H9 (cell line): ENCODE data around the gene CKS1B. TPM values are rescaled to one million over a fixed set of nuclear protein-coding genes. Genes with fewer than 3 reads are reported as not detected.
"Not testable (repeated sequence)": the region's sequence is repeated elsewhere in the genome, so short reads cannot be mapped to it uniquely, and the experiment has no call there.

ENCODE experiments used
- DNase-seq: peaks from one replicate; pipeline ENCODE4 v3.0.0-alpha.2; 2017
- H2AFZ ChIP-seq: one replicate; pipeline ENCODE4 v1.6.1; 2013; ENCODE audit warnings: mild to moderate bottlenecking, low read length, control low read depth, moderate library complexity
- H2AK5ac ChIP-seq: 2 replicates; pipeline ENCODE4 v1.6.1; 2013; ENCODE audit warnings: low read length, control low read depth, mixed read lengths; ENCODE audit not compliant: insufficient read length
- H2BK120ac ChIP-seq: one replicate; pipeline ENCODE4 v1.6.1; 2013; ENCODE audit warnings: low read depth, mild to moderate bottlenecking, low read length, control low read depth, inconsistent platforms; ENCODE audit not compliant: poor library complexity, severe bottlenecking
- H2BK12ac ChIP-seq: 2 replicates; pipeline ENCODE4 v1.6.1; 2013; ENCODE audit warnings: low read length, control low read depth, mixed read lengths, low read depth; ENCODE audit not compliant: insufficient read length
- H2BK15ac ChIP-seq: 2 replicates; pipeline ENCODE4 v1.6.1; 2013; ENCODE audit warnings: low read depth, low read length, control low read depth
- H2BK20ac ChIP-seq: one replicate; pipeline ENCODE4 v1.6.1; 2013; ENCODE audit warnings: low read depth, mild to moderate bottlenecking, low read length, control low read depth, inconsistent platforms; ENCODE audit not compliant: poor library complexity, severe bottlenecking
- H2BK5ac ChIP-seq: 2 replicates; pipeline ENCODE4 v1.6.1; 2013; ENCODE audit warnings: low read length, control low read depth, mixed read lengths; ENCODE audit not compliant: insufficient read length
- H3K14ac ChIP-seq: 2 replicates; pipeline ENCODE4 v1.6.1; 2013; ENCODE audit warnings: low read length, control low read depth; ENCODE audit not compliant: insufficient read depth
- H3K18ac ChIP-seq: 2 replicates; pipeline ENCODE4 v1.6.1; 2013; ENCODE audit warnings: low read depth, mild to moderate bottlenecking, mixed read lengths, low read length, control low read depth; ENCODE audit not compliant: insufficient read length
- H3K23ac ChIP-seq: 2 replicates; pipeline ENCODE4 v1.6.1; 2013; ENCODE audit warnings: low read length, control low read depth, mixed read lengths, low read depth; ENCODE audit not compliant: insufficient read length
- H3K23me2 ChIP-seq: 2 replicates; pipeline ENCODE4 v1.6.1; 2013; ENCODE audit warnings: low read depth, mild to moderate bottlenecking, mixed read lengths, low read length, control low read depth; ENCODE audit not compliant: insufficient read length, poor library complexity, severe bottlenecking
- H3K27ac ChIP-seq: 2 replicates; pipeline ENCODE4 v1.5.1; 2013; ENCODE audit warnings: low read length, control low read depth, mixed read lengths, low read depth; ENCODE audit not compliant: insufficient read length
- H3K27me3 ChIP-seq: 2 replicates; pipeline ENCODE4 v1.6.1; 2013; ENCODE audit warnings: low read length, control low read depth, inconsistent platforms; ENCODE audit not compliant: insufficient read depth
- H3K4ac ChIP-seq: 2 replicates; pipeline ENCODE4 v1.6.1; 2013; ENCODE audit warnings: low read depth, mild to moderate bottlenecking, control low read depth, inconsistent platforms, low read length, moderate library complexity
- H3K4me1 ChIP-seq: 2 replicates; pipeline ENCODE4 v1.6.1; 2013; ENCODE audit warnings: low read length, control low read depth, inconsistent platforms; ENCODE audit not compliant: insufficient read depth
- H3K4me2 ChIP-seq: 2 replicates; pipeline ENCODE4 v1.6.1; 2013; ENCODE audit warnings: low read length, control low read depth, mixed read lengths; ENCODE audit not compliant: insufficient read length, insufficient read depth
- H3K56ac ChIP-seq: 2 replicates; pipeline ENCODE4 v1.6.1; 2013; ENCODE audit warnings: low read depth, mild to moderate bottlenecking, mixed read lengths, low read length, control low read depth; ENCODE audit not compliant: insufficient read length
- H3K79me1 ChIP-seq: 2 replicates; pipeline ENCODE4 v1.6.1; 2013; ENCODE audit warnings: low read depth, mild to moderate bottlenecking, moderate library complexity, low read length, control low read depth, inconsistent platforms; ENCODE audit not compliant: insufficient read depth, poor library complexity, severe bottlenecking
- H3K79me2 ChIP-seq: 2 replicates; pipeline ENCODE4 v1.6.1; 2013; ENCODE audit warnings: low read length, control low read depth, inconsistent platforms; ENCODE audit not compliant: insufficient read depth
- H3K9ac ChIP-seq: 2 replicates; pipeline ENCODE4 v1.6.1; 2013; ENCODE audit warnings: low read length, control low read depth, mixed read lengths; ENCODE audit not compliant: insufficient read length; ENCODE audit errors: extremely low read depth
- H3K9me3 ChIP-seq: one replicate; pipeline ENCODE4 v1.6.1; 2013; ENCODE audit warnings: low read depth, low read length, inconsistent platforms; ENCODE audit not compliant: control insufficient read depth
- H3T11ph ChIP-seq: one replicate; pipeline ENCODE4 v1.6.1; 2013; ENCODE audit warnings: mild to moderate bottlenecking, low read length, control low read depth, inconsistent platforms
- H4K20me1 ChIP-seq: one replicate; pipeline ENCODE4 v1.6.1; 2013; ENCODE audit not compliant: control insufficient read depth, insufficient read length, insufficient read depth
- H4K5ac ChIP-seq: 2 replicates; pipeline ENCODE4 v1.6.1; 2013; ENCODE audit warnings: low read depth, mild to moderate bottlenecking, mixed read lengths, low read length, control low read depth; ENCODE audit not compliant: insufficient read length
- H4K8ac ChIP-seq: replicated peaks from 2 replicates; pipeline ENCODE4 v1.6.1; 2013; ENCODE audit warnings: low read length, control low read depth, mixed read lengths, low read depth; ENCODE audit not compliant: insufficient read length
- H4K91ac ChIP-seq: 2 replicates; pipeline ENCODE4 v1.6.1; 2013; ENCODE audit warnings: low read depth, mild to moderate bottlenecking, moderate library complexity, mixed read lengths, low read length, control low read depth; ENCODE audit not compliant: insufficient read length
- H3K27ac Mint-ChIP-seq, 3 experiments: 2 replicates in 2 of 3; 3 replicates in 1 of 3; pipeline ENCODE4 v1.8.0; 2020 to 2021; ENCODE audit warnings: mixed read lengths in 3 of 3, mild to moderate bottlenecking in 1 of 3, moderate library complexity in 1 of 3
- H3K27me3 Mint-ChIP-seq: 2 replicates; pipeline ENCODE4 v1.8.0; 2021; ENCODE audit warnings: low read depth, mild to moderate bottlenecking, moderate library complexity, mixed read lengths
- H3K36me3 Mint-ChIP-seq, 3 experiments: 2 replicates in 2 of 3; 3 replicates in 1 of 3; pipeline ENCODE4 v1.8.0; 2020 to 2021; ENCODE audit warnings: low read depth in 3 of 3, mixed read lengths in 3 of 3; ENCODE audit not compliant: insufficient read depth in 1 of 3
- H3K4me1 Mint-ChIP-seq, 2 experiments: 2 replicates each; pipeline ENCODE4 v1.8.0; 2020; ENCODE audit warnings: mixed read lengths in 2 of 2
- H3K4me3 Mint-ChIP-seq, 2 experiments: 2 replicates in 1 of 2; 3 replicates in 1 of 2; pipeline ENCODE4 v1.8.0; 2020 to 2021; ENCODE audit warnings: mild to moderate bottlenecking in 2 of 2, mixed read lengths in 2 of 2, moderate library complexity in 1 of 2
- H3K9me3 Mint-ChIP-seq, 2 experiments: 2 replicates in 1 of 2; 3 replicates in 1 of 2; pipeline ENCODE4 v1.8.0; 2020; ENCODE audit warnings: mild to moderate bottlenecking in 2 of 2, mixed read lengths in 2 of 2, moderate library complexity in 1 of 2
- WGBS: extraction: QIAGEN DNeasy Blood & Tissue Kit; methylation state at CpG from one replicate; pipeline ENCODE4 v1.1.7; 2013; ENCODE audit warnings: missing lambda C conversion rate, low lambda C conversion rate, mixed read lengths; ENCODE audit not compliant: insufficient read length; ENCODE audit errors: extremely low coverage; 5-methylcytosine and 5-hydroxymethylcytosine counted together
- total RNA-seq: library from RNA; stranded (reverse); gene quantifications from 2 replicates; pipeline ENCODE4 v1.2.1, GENCODE V29; 2021
- TF ChIP-seq, protein P1 (sequence below): fragments of 200-600 bp; sonication (generic); conservative IDR thresholded peaks from 3 replicates; pipeline ENCODE4 v1.8.0; 2021; ENCODE audit warnings: antibody characterized with exemption, mild to moderate bottlenecking

Gene CKS1B
- total RNA-seq, 1 experiment from 2014 or later = 279 TPM

DNA sequence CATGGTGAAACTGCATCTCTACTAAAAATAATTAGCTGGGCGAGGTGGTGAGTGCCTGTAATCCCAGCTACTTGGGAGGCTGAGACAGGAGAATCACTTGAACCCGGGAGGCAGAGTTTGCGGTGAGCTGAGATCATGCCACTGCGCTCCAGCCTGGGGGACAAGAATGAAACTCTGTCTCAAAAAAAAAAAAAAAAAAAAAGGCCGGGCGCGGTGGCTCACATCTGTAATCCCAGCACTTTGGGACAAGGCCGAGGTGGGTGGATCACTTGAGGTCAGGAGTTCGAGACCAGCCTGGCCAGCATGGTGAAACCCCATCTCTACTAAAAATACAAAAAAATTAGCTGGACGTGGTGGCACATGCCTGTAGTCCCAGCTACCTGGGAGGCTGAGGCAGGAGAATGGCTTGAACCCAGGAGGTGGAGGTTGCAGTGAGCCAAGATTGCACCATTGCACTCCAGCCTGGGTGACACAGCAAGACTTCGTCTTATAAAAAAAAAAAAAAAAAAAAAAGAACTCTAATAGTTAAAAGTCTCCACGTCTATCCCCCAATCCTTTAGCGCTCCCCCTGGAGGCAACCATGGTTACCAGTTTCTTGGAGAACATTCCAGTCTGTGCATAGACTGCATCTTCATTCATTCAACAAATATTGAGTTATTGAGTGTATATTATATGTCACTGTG lies 21.0 kb downstream of the CKS1B start:
- TF ChIP-seq, protein P1, sequence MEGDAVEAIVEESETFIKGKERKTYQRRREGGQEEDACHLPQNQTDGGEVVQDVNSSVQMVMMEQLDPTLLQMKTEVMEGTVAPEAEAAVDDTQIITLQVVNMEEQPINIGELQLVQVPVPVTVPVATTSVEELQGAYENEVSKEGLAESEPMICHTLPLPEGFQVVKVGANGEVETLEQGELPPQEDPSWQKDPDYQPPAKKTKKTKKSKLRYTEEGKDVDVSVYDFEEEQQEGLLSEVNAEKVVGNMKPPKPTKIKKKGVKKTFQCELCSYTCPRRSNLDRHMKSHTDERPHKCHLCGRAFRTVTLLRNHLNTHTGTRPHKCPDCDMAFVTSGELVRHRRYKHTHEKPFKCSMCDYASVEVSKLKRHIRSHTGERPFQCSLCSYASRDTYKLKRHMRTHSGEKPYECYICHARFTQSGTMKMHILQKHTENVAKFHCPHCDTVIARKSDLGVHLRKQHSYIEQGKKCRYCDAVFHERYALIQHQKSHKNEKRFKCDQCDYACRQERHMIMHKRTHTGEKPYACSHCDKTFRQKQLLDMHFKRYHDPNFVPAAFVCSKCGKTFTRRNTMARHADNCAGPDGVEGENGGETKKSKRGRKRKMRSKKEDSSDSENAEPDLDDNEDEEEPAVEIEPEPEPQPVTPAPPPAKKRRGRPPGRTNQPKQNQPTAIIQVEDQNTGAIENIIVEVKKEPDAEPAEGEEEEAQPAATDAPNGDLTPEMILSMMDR = peak; percentile 66
- H2BK5ac ChIP-seq, H3K4ac ChIP-seq, H3K23ac ChIP-seq, H3K18ac ChIP-seq, H3K4me2 ChIP-seq, H2BK15ac ChIP-seq, H2AFZ ChIP-seq, H3T11ph ChIP-seq, H4K5ac ChIP-seq, H3K23me2 ChIP-seq, H3K56ac ChIP-seq, H2BK20ac ChIP-seq, H3K9ac ChIP-seq, H3K79me2 ChIP-seq, H2AK5ac ChIP-seq, H4K8ac ChIP-seq, H3K14ac ChIP-seq, H2BK12ac ChIP-seq, H3K27ac ChIP-seq, H3K27me3 Mint-ChIP-seq, H3K27ac Mint-ChIP-seq, H3K27me3 ChIP-seq, H4K91ac ChIP-seq, H3K9me3 ChIP-seq, H3K79me1 ChIP-seq, H3K4me3 Mint-ChIP-seq, H2BK120ac ChIP-seq, H3K4me1 ChIP-seq, H4K20me1 ChIP-seq, H3K9me3 Mint-ChIP-seq: not testable (repeated sequence)
- Mint-ChIP-seq H3K4me1 (peaks cover 13 to 27% of the 10 kb centered on the region in 2 experiments), H3K36me3 (peaks cover 3 to 11% (median 8%) of the 10 kb centered on the region in 3 experiments; a peak in 5 of 7 replicates)
- no CpG with 5 or more reads among the region's 13 CpGs for WGBS
- DNase-seq = peak; percentile 43
